GM12878 (cell line): ENCODE measurements around the gene OR52K1. TPM values are rescaled to one million over a fixed set of nuclear protein-coding genes. Genes with fewer than 3 reads are reported as not detected.

Experiments used
- ATAC-seq: fragments of 200-7000 bp; cut with Tn5 transposase; 3 replicates; pipeline ENCODE4 v1.9.1; 2020; ENCODE audit warnings: mild to moderate bottlenecking, moderate library complexity
- BruUV-seq: library from RNA; stranded (reverse); fragments of 400-500 nt; replicated peaks from 2 replicates; lab custom pipeline; 2021; lab: Mats Ljungman, UMichigan
- CTCF ChIA-PET: fragments of 300-600 bp; sonication (Branson Sonifier 250); formaldehyde crosslinking; extraction: SDS; loops from one replicate; lab custom pipeline; 2021; ENCODE audit warnings: inconsistent platforms; lab: Yijun Ruan, JAX
- POLR2A ChIA-PET: fragments of 350-600 bp; formaldehyde crosslinking; extraction: SDS; loops from one replicate; lab custom pipeline; 2021; ENCODE audit warnings: inconsistent platforms; lab: Charles Lee
- RAD21 ChIA-PET: fragments of 300-600 bp; sonication (Branson Sonifier 250); formaldehyde crosslinking; loops from one replicate; lab custom pipeline; 2023; ENCODE audit warnings: antibody characterized with exemption; ENCODE audit not compliant: unreplicated experiment; lab: Charles Lee
- SMC1A ChIA-PET: fragments of 300-600 bp; sonication (Branson Sonifier 250); formaldehyde crosslinking; loops from one replicate; lab custom pipeline; 2023; ENCODE audit not compliant: unreplicated experiment, uncharacterized antibody; lab: Charles Lee
- DNase-seq: peaks from one replicate; pipeline ENCODE4 v3.0.0-alpha.2; 2011; ENCODE audit warnings: low read depth, low spot score
- FAIRE-seq: peaks from 3 replicates; lab custom pipeline; 2011; peaks lifted over from hg19 to GRCh38; lab: Jason Lieb, UNC
- H2AFZ ChIP-seq: 2 replicates; pipeline ENCODE4 v1.6.0; 2011; ENCODE audit warnings: low read depth, low read length, control low read depth; ENCODE audit not compliant: control insufficient read depth
- H3K27ac ChIP-seq: 2 replicates; pipeline ENCODE4 v1.5.1; 2011; ENCODE audit warnings: control low read depth; ENCODE audit not compliant: control insufficient read depth, insufficient read depth
- H3K27me3 ChIP-seq, 2 experiments: replicated peaks in 1 of 2; 2 replicates each; pipeline versions ENCODE4 v1.6.0 to v1.6.1; 2011; ENCODE audit warnings: low read length in 1 of 2; ENCODE audit not compliant: control insufficient read depth in 2 of 2, insufficient read depth in 2 of 2
- H3K36me3 ChIP-seq, 2 experiments: 2 replicates each; pipeline ENCODE4 v1.5.1; 2011; ENCODE audit warnings: low read length in 1 of 2; ENCODE audit not compliant: control insufficient read depth in 2 of 2, insufficient read depth in 2 of 2
- H3K4me1 ChIP-seq: 2 replicates; pipeline ENCODE4 v1.6.1; 2011; ENCODE audit warnings: mild to moderate bottlenecking, low read length, moderate library complexity, mixed read lengths; ENCODE audit not compliant: control insufficient read depth, insufficient read depth
- H3K4me2 ChIP-seq: 2 replicates; pipeline ENCODE4 v1.6.0; 2011; ENCODE audit warnings: control low read depth; ENCODE audit not compliant: control insufficient read depth, insufficient read depth
- H3K4me3 ChIP-seq: fragments of 200-600 bp; sonication (generic); 2 replicates; pipeline ENCODE4 v1.5.1; 2016
- H3K79me2 ChIP-seq: 2 replicates; pipeline ENCODE4 v1.6.0; 2011; ENCODE audit warnings: low read length; ENCODE audit not compliant: control insufficient read depth, insufficient read depth
- H3K9ac ChIP-seq: 2 replicates; pipeline ENCODE4 v1.8.0; 2011; ENCODE audit warnings: low read length, control low read depth, mixed read lengths; ENCODE audit not compliant: control insufficient read depth, insufficient read depth
- H3K9me3 ChIP-seq: replicated peaks from 3 replicates; pipeline ENCODE4 v1.5.1; 2011; ENCODE audit warnings: mild to moderate bottlenecking, low read length; ENCODE audit not compliant: control insufficient read depth, insufficient read depth
- H4K20me1 ChIP-seq: 2 replicates; pipeline ENCODE4 v1.6.0; 2011; ENCODE audit not compliant: control insufficient read depth, insufficient read depth
- BCLAF1 ChIP-seq: fragments of 450-650 bp; IDR thresholded peaks from 2 replicates; pipeline ENCODE4 v1.6.1; 2017; ENCODE audit warnings: antibody characterized with exemption, mild to moderate bottlenecking, moderate library complexity
- E2F4 ChIP-seq: IDR thresholded peaks from 2 replicates; pipeline ENCODE4 v1.6.1; 2012; ENCODE audit warnings: low read depth, low read length, improper control_type of control experiment
- ESRRA ChIP-seq: IDR thresholded peaks from 2 replicates; pipeline ENCODE4 v1.6.1; 2012; ENCODE audit warnings: mild to moderate bottlenecking, low read length, improper control_type of control experiment
- IRF3 ChIP-seq: fragments of 450-650 bp; IDR thresholded peaks from 2 replicates; pipeline ENCODE4 v1.6.1; 2014; ENCODE audit warnings: mild to moderate bottlenecking
- IRF5 ChIP-seq: fragments of 450-650 bp; IDR thresholded peaks from 2 replicates; pipeline ENCODE4 v1.6.1; 2017; ENCODE audit warnings: borderline replicate concordance
- SKIL ChIP-seq: fragments of 450-650 bp; IDR thresholded peaks from 2 replicates; pipeline ENCODE4 v1.6.1; 2017; ENCODE audit warnings: mild to moderate bottlenecking, low read depth, inconsistent platforms; ENCODE audit not compliant: poor library complexity, severe bottlenecking
- SMAD1 ChIP-seq: fragments of 450-650 bp; IDR thresholded peaks from 2 replicates; pipeline ENCODE4 v1.6.1; 2018; ENCODE audit warnings: mild to moderate bottlenecking, low read depth; ENCODE audit not compliant: partially characterized antibody
- YBX1 ChIP-seq: fragments of 450-650 bp; IDR thresholded peaks from 2 replicates; pipeline ENCODE4 v1.6.1; 2016; ENCODE audit warnings: antibody characterized with exemption
- ZNF274 ChIP-seq: IDR thresholded peaks from one replicate; pipeline ENCODE4 v1.8.0; 2011; ENCODE audit not compliant: insufficient read length, insufficient read depth
- WGBS: methylation state at CpG from one replicate; pipeline ENCODE4 v1.1.6; 2016; ENCODE audit warnings: low lambda C conversion rate; ENCODE audit not compliant: insufficient replicate concordance, insufficient coverage; ENCODE audit errors: missing lambda C conversion rate; 5-methylcytosine and 5-hydroxymethylcytosine counted together
- in situ Hi-C: fragments of 300-500 bp; cut with MboI; formaldehyde crosslinking; loops from 9 replicates; pipeline ENCODE4 v1.14.3; 2018; ENCODE audit warnings: mixed read lengths
- intact Hi-C: fragments of 100-400 bp; cut with micrococcal nuclease; formaldehyde crosslinking; loops from one replicate; pipeline ENCODE4 v1.14.2; 2022; ENCODE audit not compliant: unreplicated experiment
- polyA plus RNA-seq, 11 experiments: library from polyadenylated mRNA; depleted of rRNA in 4 of 11; unstranded in 6 of 11; stranded (reverse) in 5 of 11; fragments of >200 nt; fragmentation: Nextera tagmentation in 4 of 11; fragmentation: Illumina TruSeq in 1 of 11; extraction: Ambion mirVana in 4 of 11; extraction: Trizol in 1 of 11; gene quantifications; 1 replicate in 1 of 11; 2 replicates in 10 of 11; pipeline versions ENCODE4 v1.2.1 to v1.2.3, GENCODE V29; 2011 to 2016; ENCODE audit warnings: inconsistent platforms in 2 of 11, missing spikeins in 2 of 11, low read depth in 1 of 11
- total RNA-seq, 4 experiments: library from RNA; depleted of rRNA in 3 of 4; stranded (reverse); fragments of >200 nt in 3 of 4; fragmentation: Illumina TruSeq in 1 of 4; extraction: Trizol in 1 of 4; gene quantifications; 2 replicates each; pipeline versions ENCODE4 v1.2.1 to v1.2.3, GENCODE V29; 2013 to 2021
- TF ChIP-seq, protein P1 (sequence below): IDR thresholded peaks from 2 replicates; pipeline ENCODE4 v1.6.1; 2012; ENCODE audit warnings: low read length, inconsistent platforms

OR52K1 gene
- total and polyA plus RNA-seq, 10 of the 15 experiments (the other 5 are each of a cell fraction or from before 2014, with no cell fraction given), result not detected

DNA sequence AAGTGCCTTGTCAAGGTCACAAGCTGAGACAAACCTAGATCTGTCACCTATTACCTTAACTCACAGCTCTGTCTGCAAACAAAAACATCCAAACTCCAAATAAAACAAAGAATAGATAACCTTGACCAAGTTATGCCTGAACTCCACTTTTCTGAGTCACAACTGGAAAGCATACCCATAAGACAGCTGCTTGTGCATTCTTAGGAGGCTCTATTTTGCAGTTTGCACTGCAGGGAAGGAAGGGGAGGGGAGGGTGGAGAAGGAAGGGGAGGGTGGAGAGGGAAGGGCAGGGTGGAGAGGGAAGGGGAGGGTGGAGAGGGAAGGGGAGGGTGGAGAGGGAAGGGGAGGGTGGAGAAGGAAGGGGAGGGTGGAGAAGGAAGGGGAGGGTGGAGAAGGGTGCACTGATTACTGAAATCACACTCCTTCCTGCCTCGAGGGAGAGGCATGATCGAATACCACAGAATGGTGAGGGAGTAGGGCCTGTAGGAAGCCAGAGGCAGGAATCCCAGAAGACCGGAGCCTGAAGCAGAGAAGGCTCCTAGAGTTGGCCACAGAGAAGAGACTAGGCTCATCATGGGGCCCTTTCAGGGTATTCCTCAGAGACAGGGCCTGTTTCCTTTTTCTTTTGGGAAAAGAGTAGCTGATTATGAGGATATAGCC lies 39.1 kb upstream of the OR52K1 start:
- POLR2A ChIA-PET, result no interaction called here
- TF ChIP-seq IRF3 (no peak), IRF5 (no peak), SKIL (no peak), E2F4 (no peak), SMAD1 (no peak), ESRRA (no peak), ZNF274 (no peak), BCLAF1 (no peak), YBX1 (no peak)
- TF ChIP-seq, protein P1, sequence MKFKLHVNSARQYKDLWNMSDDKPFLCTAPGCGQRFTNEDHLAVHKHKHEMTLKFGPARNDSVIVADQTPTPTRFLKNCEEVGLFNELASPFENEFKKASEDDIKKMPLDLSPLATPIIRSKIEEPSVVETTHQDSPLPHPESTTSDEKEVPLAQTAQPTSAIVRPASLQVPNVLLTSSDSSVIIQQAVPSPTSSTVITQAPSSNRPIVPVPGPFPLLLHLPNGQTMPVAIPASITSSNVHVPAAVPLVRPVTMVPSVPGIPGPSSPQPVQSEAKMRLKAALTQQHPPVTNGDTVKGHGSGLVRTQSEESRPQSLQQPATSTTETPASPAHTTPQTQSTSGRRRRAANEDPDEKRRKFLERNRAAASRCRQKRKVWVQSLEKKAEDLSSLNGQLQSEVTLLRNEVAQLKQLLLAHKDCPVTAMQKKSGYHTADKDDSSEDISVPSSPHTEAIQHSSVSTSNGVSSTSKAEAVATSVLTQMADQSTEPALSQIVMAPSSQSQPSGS, result no peak

More for the DNA sequence above, 39.1 kb upstream of the OR52K1 start:
- ChIA-PET CTCF (no interaction called here), RAD21 (no interaction called here), SMC1A (no interaction called here)
- H3K36me3 ChIP-seq, result no peaks in the 10 kb centered on the region
- FAIRE-seq (no peak), DNase-seq (no peak), ATAC-seq (no peak)
- BruUV-seq, result no TSS peak
- no peak overlapping the region for H3K4me3 ChIP-seq
- no peak overlapping the region for H2AFZ ChIP-seq
- H4K20me1 ChIP-seq, result no peaks in the 10 kb centered on the region
- H3K27me3 ChIP-seq, result no peaks in the 10 kb centered on the region; a peak in 1 of 4 replicates
- 15% methylated on average over 3 of the region's 3 CpGs for WGBS
- H3K4me2 ChIP-seq, result no peak overlapping the region
- no peaks in the 10 kb centered on the region for H3K4me1 ChIP-seq
- no peaks in the 10 kb centered on the region for H3K9me3 ChIP-seq
- no peaks in the 10 kb centered on the region for H3K79me2 ChIP-seq
- in situ Hi-C loops (no loop called here), intact Hi-C loops (no loop called here)
- H3K9ac ChIP-seq, result no peak overlapping the region
- H3K27ac ChIP-seq, result no peak overlapping the region
